ENCODE results near the gene ABCA7. TPM values are rescaled to one million over a fixed set of nuclear protein-coding genes. Genes with fewer than 3 reads are reported as not detected.

Gene ABCA7
- total and polyA plus RNA-seq, 2 of the 13 experiments (the other 11 are each of a cell fraction or from before 2014, with no cell fraction given), result 4.4 to 32.4 TPM

- TF ChIP-seq ZNF704 (CRISPR knock-in tag; IDR thresholded peaks at IDR 0.05; ENCODE audit: borderline replicate concordance) (no peak), ZNF607 (CRISPR knock-in tag; IDR thresholded peaks at IDR 0.05; ENCODE audit: borderline replicate concordance) (0 out of 2 replicates have a peak, but pooled peaks have one; percentile 4), HNRNPLL (IDR thresholded peaks at IDR 0.05; ENCODE audit: low read depth, low read length, poor library complexity, severe bottlenecking) (peak; percentile 32), ZBTB2 (CRISPR knock-in tag; IDR thresholded peaks at IDR 0.05; ENCODE audit: low read depth) (0 out of 2 replicates have a peak, but pooled peaks have one; percentile 53), ZSCAN21 (CRISPR knock-in tag; IDR thresholded peaks at IDR 0.05; ENCODE audit: borderline replicate concordance) (0 out of 2 replicates have a peak, but pooled peaks have one; percentile 34), CBX1 (IDR thresholded peaks at IDR 0.05; ENCODE audit: low read depth) (no peak), PHF8 (CRISPR knock-in tag; IDR thresholded peaks at IDR 0.05) (peak; percentile 19; the same call in 1 of the 2 replicates), RBM39 (IDR thresholded peaks at IDR 0.05; ENCODE audit: low read depth, low read length, poor library complexity, severe bottlenecking) (peak; percentile 25), SNAI1 (CRISPR knock-in tag; IDR thresholded peaks at IDR 0.05; ENCODE audit: borderline replicate concordance) (0 out of 2 replicates have a peak, but pooled peaks have one; percentile 33), MXD3 (CRISPR knock-in tag; IDR thresholded peaks at IDR 0.05) (peak; percentile 42; the same call in 1 of the 2 replicates), CEBPG (CRISPR knock-in tag; IDR thresholded peaks at IDR 0.05) (no peak), NR2C2 (CRISPR knock-in tag; IDR thresholded peaks at IDR 0.05; ENCODE audit: borderline replicate concordance) (0 out of 2 replicates have a peak, but pooled peaks have one; percentile 4), ZNF430 (CRISPR knock-in tag; IDR thresholded peaks at IDR 0.05) (0 out of 2 replicates have a peak, but pooled peaks have one; percentile 6), ZFX (CRISPR knock-in tag; IDR thresholded peaks at IDR 0.05; ENCODE audit: low read depth) (peak; percentile 43), CBX2 (IDR thresholded peaks at IDR 0.05; ENCODE audit: low read depth, low read length) (no peak), CBX2 (CRISPR knock-in tag; IDR thresholded peaks at IDR 0.05; ENCODE audit: low read depth) (no peak), ZNF205 (CRISPR knock-in tag; IDR thresholded peaks at IDR 0.05) (0 out of 2 replicates have a peak, but pooled peaks have one; percentile 22), HNF4G (IDR thresholded peaks at IDR 0.05; ENCODE audit: borderline replicate concordance, low read depth, low read length) (peak; percentile 16; the same call in 1 of the 2 replicates), HNF4G (CRISPR knock-in tag; IDR thresholded peaks at IDR 0.05; ENCODE audit: borderline replicate concordance, low read depth) (no peak), ZNF709 (CRISPR knock-in tag; IDR thresholded peaks at IDR 0.05) (peak; percentile 22; the same call in 1 of the 2 replicates), ZC3H4 (CRISPR knock-in tag; IDR thresholded peaks at IDR 0.05; ENCODE audit: borderline replicate concordance) (0 out of 2 replicates have a peak, but pooled peaks have one; percentile 7), ZNF670 (CRISPR knock-in tag; IDR thresholded peaks at IDR 0.05; ENCODE audit: borderline replicate concordance) (0 out of 2 replicates have a peak, but pooled peaks have one; percentile 37), BRF2 (CRISPR knock-in tag; IDR thresholded peaks at IDR 0.05) (0 out of 2 replicates have a peak, but pooled peaks have one; percentile 8)
Measured at GRCh38 chr19:1104311-1105007, 64.6 kb downstream of the ABCA7 start (continued).

Measured in HepG2 (cell line).